HepG2 (cell line): ENCODE data around the gene FITM2. TPM values are rescaled to one million over a fixed set of nuclear protein-coding genes. Genes with fewer than 3 reads are reported as not detected.
A peak's percentile ranks its signal among the peaks of the same experiment; 100 is the strongest.

Experiments
- ASH2L ChIP-seq: fragments of 300-600, 200-600 bp; sonication (generic); IDR thresholded peaks from 2 replicates; pipeline ENCODE4 v1.7.0; 2017; ENCODE audit warnings: low read depth, mild to moderate bottlenecking, moderate library complexity, mixed read lengths, low read length; ENCODE audit not compliant: insufficient read length
- ATF3 ChIP-seq: sonication (generic); formaldehyde crosslinking; IDR thresholded peaks from 2 replicates; pipeline ENCODE4 v1.4.0; 2020; ENCODE audit warnings: missing genetic modification reagents
- JUND ChIP-seq: sonication (generic); formaldehyde crosslinking; IDR thresholded peaks from 2 replicates; pipeline ENCODE4 v1.8.0; 2022; ENCODE audit warnings: mild to moderate bottlenecking, missing genetic modification reagents
- KLF13 ChIP-seq: sonication (generic); formaldehyde crosslinking; IDR thresholded peaks from 2 replicates; pipeline ENCODE4 v1.4.0; 2020; ENCODE audit warnings: mild to moderate bottlenecking, missing genetic modification reagents
- LBX2 ChIP-seq: sonication (generic); formaldehyde crosslinking; IDR thresholded peaks from 2 replicates; pipeline ENCODE4 v1.5.0; 2020; ENCODE audit warnings: missing genetic modification reagents, mild to moderate bottlenecking, borderline replicate concordance
- MIER2 ChIP-seq: IDR thresholded peaks from 2 replicates; pipeline ENCODE4 v1.6.1; 2016; ENCODE audit warnings: missing biosample characterization, missing genetic modification reagents
- NFE2L1 ChIP-seq: sonication (generic); formaldehyde crosslinking; IDR thresholded peaks from 2 replicates; pipeline ENCODE4 v1.4.0; 2020; ENCODE audit warnings: missing genetic modification reagents, mild to moderate bottlenecking, borderline replicate concordance
- PCBP1 ChIP-seq: fragments of 200-400 bp; formaldehyde crosslinking; IDR thresholded peaks from 2 replicates; pipeline ENCODE4 v1.6.1; 2017; ENCODE audit warnings: mild to moderate bottlenecking, low read depth, low read length, borderline replicate concordance
- TEAD2 ChIP-seq: sonication (generic); formaldehyde crosslinking; IDR thresholded peaks from 2 replicates; pipeline ENCODE4 v1.9.0; 2021; ENCODE audit warnings: missing genetic modification reagents
- ZBTB44 ChIP-seq: sonication (generic); formaldehyde crosslinking; IDR thresholded peaks from 2 replicates; pipeline ENCODE4 v1.4.0; 2020; ENCODE audit warnings: missing genetic modification reagents
- ZNF18 ChIP-seq: sonication (generic); formaldehyde crosslinking; IDR thresholded peaks from 2 replicates; pipeline ENCODE4 v1.8.0; 2022; ENCODE audit warnings: mild to moderate bottlenecking, missing genetic modification reagents; ENCODE audit not compliant: insufficient replicate concordance
- ZNF281 ChIP-seq: sonication (generic); formaldehyde crosslinking; IDR thresholded peaks from 2 replicates; pipeline ENCODE4 v1.4.0; 2020; ENCODE audit warnings: missing genetic modification reagents, borderline replicate concordance
- ZNF597 ChIP-seq: sonication (generic); formaldehyde crosslinking; IDR thresholded peaks from 2 replicates; pipeline ENCODE4 v1.5.0; 2020; ENCODE audit warnings: missing genetic modification reagents
- ZNF607 ChIP-seq: sonication (generic); formaldehyde crosslinking; IDR thresholded peaks from 2 replicates; pipeline ENCODE4 v1.5.1; 2020; ENCODE audit warnings: missing genetic modification reagents, mild to moderate bottlenecking, borderline replicate concordance
- ZNF639 ChIP-seq: conservative IDR thresholded peaks from 2 replicates; pipeline ENCODE4 v1.6.1; 2018; ENCODE audit warnings: missing genetic modification reagents
- ZNF678 ChIP-seq: sonication (generic); formaldehyde crosslinking; IDR thresholded peaks from 2 replicates; pipeline ENCODE4 v1.4.0; 2020; ENCODE audit warnings: mild to moderate bottlenecking, missing genetic modification reagents
- ZNF766 ChIP-seq: sonication (generic); formaldehyde crosslinking; IDR thresholded peaks from 2 replicates; pipeline ENCODE4 v1.5.0; 2020; ENCODE audit warnings: missing genetic modification reagents, borderline replicate concordance
- polyA plus RNA-seq, 8 experiments: library from polyadenylated mRNA; depleted of rRNA in 3 of 8; stranded (reverse) in 7 of 8; unstranded in 1 of 8; fragments of >200 nt; fragmentation: Illumina TruSeq in 4 of 8; extraction: Trizol in 4 of 8; gene quantifications; 2 replicates each; pipeline versions ENCODE4 v1.2.1 to v1.2.3, GENCODE V29; 2011 to 2016; ENCODE audit warnings: low read depth in 4 of 8, missing spikeins in 1 of 8, mixed read lengths in 1 of 8; ENCODE audit not compliant: insufficient read depth in 1 of 8
- total RNA-seq, 5 experiments: library from RNA; depleted of rRNA; stranded (reverse); fragments of >200 nt; fragmentation: Illumina TruSeq; extraction: Trizol; gene quantifications; 2 replicates each; pipeline ENCODE4 v1.2.3, GENCODE V29; 2016; ENCODE audit warnings: low read depth in 1 of 5

The FITM2 gene
- total and polyA plus RNA-seq, 2 of the 13 experiments (the other 11 are each of a cell fraction or from before 2014, with no cell fraction given), result 9.6 to 24.5 TPM

- TF ChIP-seq ZNF281, result peak; percentile 62; the same call in 1 of the 2 replicates
- TF ChIP-seq ZNF607 (CRISPR knock-in tag), result peak; percentile 96
- peak; percentile 77 for TF ChIP-seq ATF3 (CRISPR knock-in tag)
- TF ChIP-seq ZNF766, result peak; percentile 86
- TF ChIP-seq ZNF597 (CRISPR knock-in tag), result peak; percentile 56; the same call in 1 of the 2 replicates
- peak; percentile 94 for TF ChIP-seq MIER2 (CRISPR knock-in tag)
- no peak for TF ChIP-seq TEAD2 (CRISPR knock-in tag)
- TF ChIP-seq JUND (CRISPR knock-in tag), result no peak; the same call in 1 of the 2 replicates
- TF ChIP-seq ZNF678 (CRISPR knock-in tag), result peak; percentile 97; the same call in 1 of the 2 replicates
- TF ChIP-seq ASH2L, result peak; percentile 97
- peak; percentile 98 for TF ChIP-seq LBX2 (CRISPR knock-in tag)
- TF ChIP-seq NFE2L1 (CRISPR knock-in tag), result peak; percentile 62
- TF ChIP-seq KLF13 (CRISPR knock-in tag), result no peak; the same call in none of the 2 replicates
- peak; percentile 80 for TF ChIP-seq ZNF18 (CRISPR knock-in tag)
- TF ChIP-seq PCBP1, result no peak; the same call in 1 of the 2 replicates
- peak; percentile 69; the same call in 1 of the 2 replicates for TF ChIP-seq ZNF639 (CRISPR knock-in tag)
- TF ChIP-seq ZBTB44 (CRISPR knock-in tag), result 0 out of 2 replicates have a peak, but pooled peaks have one; percentile 60
Observed at GRCh38 chr20:44310664-44311639, at the start of gene FITM2 (continued).
